GM21515 (cell line): ENCODE results near the gene RAI1.

Experiments
- ATAC-seq: cut with Tn5 transposase; IDR thresholded peaks from one replicate; pipeline ENCODE4 v1.9.1; 2021; ENCODE audit not compliant: unreplicated experiment

Gene RAI1

DNA sequence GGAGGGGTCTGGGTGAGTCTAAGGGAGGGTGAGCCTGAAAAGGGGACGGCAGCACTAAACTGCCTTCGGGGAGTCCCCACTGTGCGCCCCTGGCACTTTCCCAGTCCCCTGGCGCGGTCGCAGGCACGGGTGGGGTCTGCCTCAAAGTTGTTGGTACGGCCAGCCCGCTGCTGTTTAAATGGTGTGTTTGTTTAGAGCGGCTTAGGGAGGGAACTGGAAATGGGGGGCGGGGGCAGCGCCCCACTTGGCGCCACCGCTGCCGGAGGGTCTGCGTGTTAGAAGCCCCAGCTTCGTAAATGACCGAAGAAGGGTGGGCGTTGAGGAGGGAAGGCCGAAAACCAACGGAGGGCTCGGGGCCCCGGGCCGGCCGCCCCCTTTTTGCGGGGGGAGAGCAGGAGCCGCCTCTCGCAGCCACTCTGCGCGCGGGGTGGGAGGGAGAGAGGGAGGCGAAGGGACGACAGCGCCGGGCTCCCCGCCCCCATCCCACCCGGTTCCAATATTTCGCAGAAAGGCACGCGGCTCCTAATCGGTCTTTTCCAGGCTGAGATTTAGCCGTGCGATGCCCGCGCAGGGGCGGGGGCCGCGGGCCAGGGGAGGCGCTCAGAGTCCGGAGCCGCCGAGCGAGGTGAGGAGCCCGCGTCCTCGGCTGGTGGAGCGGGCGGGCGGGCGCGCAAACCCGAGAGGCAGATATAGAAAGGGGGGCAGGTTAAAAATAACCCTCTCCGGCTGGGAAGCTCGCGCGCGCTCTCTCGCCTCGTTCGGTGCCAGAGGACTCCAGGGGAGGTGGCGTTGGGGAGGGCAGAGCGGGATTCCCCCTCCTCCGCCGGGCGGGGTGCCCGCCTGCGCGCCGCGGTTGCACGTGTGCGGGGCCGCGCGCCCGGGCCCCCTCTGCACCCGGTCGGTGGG lies 100.6 kb downstream of the RAI1 start:
- ATAC-seq: no peak

GRCh38 chr17:17782523-17783115 lies 101.4 kb downstream of the RAI1 start:
- ATAC-seq: no peak

DNA sequence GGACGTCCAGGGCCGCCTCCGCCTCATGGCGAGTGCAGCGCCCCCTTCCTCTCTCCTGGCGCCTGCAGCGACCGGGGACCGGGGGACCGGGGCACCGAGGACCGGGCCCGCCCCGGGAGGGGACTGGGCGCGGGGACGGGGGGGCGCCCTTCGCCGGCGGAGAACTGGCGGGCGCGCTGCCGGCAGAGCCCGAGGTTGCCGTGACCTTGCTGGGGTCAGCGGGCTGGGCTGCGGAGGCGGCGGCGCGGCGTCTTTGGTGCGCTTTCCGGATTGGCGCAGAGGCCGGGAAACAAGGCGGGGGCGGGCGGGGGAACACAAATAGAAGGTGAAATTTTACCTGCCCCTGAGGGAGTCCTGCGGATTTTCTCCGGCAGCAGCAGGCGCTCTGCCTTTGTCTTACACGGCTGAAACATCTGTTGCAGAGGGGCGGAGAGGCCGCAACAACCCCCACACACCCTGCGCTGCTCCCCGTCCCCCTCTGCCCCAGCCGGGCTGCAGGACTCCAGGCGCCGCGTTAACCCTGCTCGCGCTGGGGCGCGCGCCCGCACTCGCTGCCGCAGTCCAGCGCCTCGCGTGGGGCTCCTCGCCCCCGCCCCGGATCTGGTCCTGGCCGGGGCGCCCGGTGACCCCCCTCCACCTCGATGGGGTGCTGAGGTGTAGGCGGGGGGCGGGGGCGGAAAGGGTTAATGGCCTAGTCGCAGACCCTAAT lies 102.0 kb downstream of the RAI1 start:
- no peak for ATAC-seq

- no peak for ATAC-seq
Measured at GRCh38 chr17:17783825-17784656, 102.8 kb downstream of the RAI1 start.

GRCh38 chr17:17784657-17785267 lies 103.5 kb downstream of the RAI1 start:
- no peak for ATAC-seq

GRCh38 chr17:17785407-17785806 lies 104.1 kb downstream of the RAI1 start:
- no peak for ATAC-seq

DNA sequence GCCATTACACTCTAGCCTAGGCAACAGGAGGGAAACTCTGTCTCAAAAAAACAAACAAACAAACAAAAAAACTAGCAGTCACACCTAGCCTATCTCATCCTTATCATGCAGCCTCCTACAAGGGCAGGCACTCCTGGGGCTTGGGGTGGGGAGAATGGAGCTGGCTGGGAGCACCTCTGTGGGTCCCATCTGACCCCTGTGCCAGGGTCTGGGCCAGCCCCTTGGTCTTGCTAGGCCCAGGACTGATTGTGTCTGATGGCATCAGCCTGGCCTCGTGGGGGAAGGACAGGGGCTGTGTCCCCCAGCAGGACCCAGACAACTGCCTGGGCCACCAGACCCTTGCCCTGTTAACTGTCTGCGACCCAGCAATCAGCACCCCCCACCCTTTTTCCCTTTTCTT lies 105.7 kb downstream of the RAI1 start:
- ATAC-seq: no peak

DNA sequence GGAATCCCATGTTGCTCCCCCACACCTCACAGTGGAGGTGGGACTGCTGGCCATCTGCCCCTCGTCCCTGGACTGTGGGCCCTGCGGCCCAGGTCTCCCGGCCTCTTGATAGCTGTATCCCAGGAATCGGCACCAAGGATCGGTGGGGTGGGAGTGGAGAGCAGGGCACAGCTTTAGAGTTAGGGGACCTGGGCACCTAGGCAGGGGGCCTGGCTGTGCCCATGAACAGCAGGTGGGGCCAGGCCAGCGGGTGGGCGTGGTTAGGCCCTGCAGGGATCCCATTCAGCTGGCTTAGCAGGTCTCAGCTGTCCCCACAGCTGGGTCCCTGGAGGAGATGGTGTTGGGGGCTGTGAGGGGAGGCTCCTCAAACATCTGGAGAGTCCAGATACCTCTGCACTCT lies 106.3 kb downstream of the RAI1 start:
- ATAC-seq: no peak

- ATAC-seq: no peak
Measured at GRCh38 chr17:17788967-17789366, 107.7 kb downstream of the RAI1 start.

- no peak for ATAC-seq
Measured at GRCh38 chr17:17789410-17789809, 108.2 kb downstream of the RAI1 start.

DNA sequence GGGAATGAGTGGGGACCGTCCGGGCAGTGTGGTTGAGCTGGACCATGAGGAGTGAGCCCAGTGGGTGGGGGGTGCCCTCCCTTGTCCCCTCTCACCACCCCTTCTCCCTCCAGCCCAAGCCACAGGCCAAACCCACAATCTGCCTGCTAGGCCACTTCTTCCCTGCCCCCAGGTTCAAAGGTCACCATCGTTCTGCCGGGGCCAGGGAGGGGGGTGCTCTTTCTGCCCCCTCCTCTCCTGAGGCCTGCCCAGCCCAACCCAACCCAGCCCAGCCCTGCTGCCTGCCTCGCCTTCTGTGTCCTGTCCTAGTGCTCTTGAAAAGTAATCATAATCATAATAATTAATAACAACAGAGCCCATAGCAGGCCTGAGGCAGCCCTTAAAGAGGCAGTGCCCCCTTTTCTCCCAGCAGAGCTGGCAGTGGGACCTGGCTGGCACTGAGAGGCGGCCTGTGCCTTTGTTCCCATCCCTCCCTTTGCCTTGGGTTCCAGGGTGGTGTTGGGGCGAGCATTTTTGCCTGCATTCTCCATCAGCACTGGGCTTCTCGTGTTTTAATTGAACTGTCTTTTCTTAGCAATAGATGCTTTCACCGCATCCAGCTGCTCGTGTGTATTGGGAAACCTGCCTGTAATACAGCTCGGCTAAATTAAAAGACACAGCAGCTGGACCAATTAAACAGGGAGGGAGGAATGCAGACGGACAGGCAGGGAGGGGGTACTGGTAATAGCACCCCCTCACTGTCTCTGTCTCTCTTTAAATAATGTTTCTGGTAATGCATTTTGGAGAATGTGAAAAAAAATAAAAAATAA lies 108.8 kb downstream of the RAI1 start:
- ATAC-seq: no peak

DNA sequence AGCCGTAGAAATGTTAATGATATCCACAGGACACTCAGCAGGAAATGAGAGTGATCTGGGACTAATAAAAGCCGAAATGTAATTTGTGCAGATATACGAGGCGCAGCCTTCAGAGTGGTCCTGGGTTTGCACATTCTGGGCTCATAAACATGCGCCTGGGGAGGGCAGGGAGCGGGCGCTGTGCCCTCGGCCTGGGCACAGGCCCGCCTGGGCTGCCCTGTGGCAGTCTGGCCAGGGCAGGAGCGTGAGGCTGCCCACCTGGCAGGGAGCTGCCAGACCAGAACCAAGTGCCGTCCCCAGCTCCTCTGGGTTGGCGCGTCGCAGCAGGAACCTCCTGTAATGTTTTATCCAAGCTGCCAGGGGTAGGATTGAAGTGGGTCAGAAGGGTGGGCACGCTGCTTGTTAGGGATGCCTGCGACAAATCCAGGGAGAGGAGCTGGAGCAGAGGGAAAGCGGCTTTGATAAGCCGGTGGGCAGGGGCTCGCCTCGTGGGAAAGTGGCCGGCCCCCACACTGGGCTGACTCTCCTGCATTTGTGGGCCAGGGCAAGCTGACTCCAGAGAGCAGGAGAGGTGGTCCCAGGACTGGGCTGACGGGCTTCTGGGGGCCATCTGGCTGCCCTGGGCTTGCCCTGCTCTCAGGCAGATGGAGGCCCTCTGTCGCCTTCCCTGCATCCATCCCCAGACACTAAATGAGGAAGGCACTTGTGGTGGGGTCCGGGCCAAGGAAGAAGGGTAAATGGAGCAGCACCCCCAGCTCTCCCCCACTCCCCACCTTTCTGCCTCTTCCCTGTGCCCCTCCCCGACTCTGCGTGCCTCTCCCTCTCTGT lies 109.6 kb downstream of the RAI1 start:
- no peak for ATAC-seq

- no peak for ATAC-seq
Measured at GRCh38 chr17:17792037-17792550, 110.8 kb downstream of the RAI1 start.

GRCh38 chr17:17792551-17793377 lies 111.5 kb downstream of the RAI1 start:
- ATAC-seq: no peak

- no peak for ATAC-seq
Measured at GRCh38 chr17:17793378-17794214, 112.3 kb downstream of the RAI1 start.

GRCh38 chr17:17794382-17794781 lies 113.1 kb downstream of the RAI1 start:
- no peak for ATAC-seq

DNA sequence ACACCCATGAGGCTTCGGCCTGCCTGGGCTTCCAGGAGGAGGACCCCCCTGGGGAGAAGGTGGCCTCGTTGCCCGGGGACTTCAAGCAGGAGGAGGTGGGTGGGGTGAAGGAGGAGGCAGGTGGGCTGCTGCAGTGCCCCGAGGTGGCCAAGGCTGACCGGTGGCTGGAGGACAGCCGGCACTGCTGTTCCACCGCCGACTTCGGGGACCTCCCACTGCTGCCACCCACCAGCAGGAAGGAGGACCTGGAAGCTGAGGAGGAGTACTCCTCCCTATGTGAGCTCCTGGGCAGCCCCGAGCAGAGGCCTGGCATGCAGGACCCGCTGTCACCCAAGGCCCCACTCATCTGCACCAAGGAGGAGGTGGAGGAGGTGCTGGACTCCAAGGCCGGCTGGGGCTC lies 114.0 kb downstream of the RAI1 start:
- no peak for ATAC-seq
